Activated CD4-positive, alpha-beta T cell treated with anti-CD3 and anti-CD28 coated beads for 36 hours (primary cell): ENCODE measurements around the gene TMUB1. TPM values are rescaled to one million over a fixed set of nuclear protein-coding genes. Genes with fewer than 3 reads are reported as not detected.

Source experiments
- ATAC-seq: fragments of 200-7000 bp; cut with Tn5 transposase; one replicate; pipeline ENCODE4 v1.10.0; 2021; ENCODE audit warnings: mild to moderate bottlenecking, moderate library complexity
- CTCF ChIA-PET: fragments of 350-600 bp; sonication (Branson Sonifier 250); formaldehyde crosslinking; loops from one replicate; lab custom pipeline; 2021; ENCODE audit warnings: antibody characterized with exemption; lab: Charles Lee
- POLR2A ChIA-PET: fragments of 350-600 bp; sonication (Branson Sonifier 250); formaldehyde crosslinking; loops from one replicate; lab custom pipeline; 2021; ENCODE audit warnings: antibody characterized with exemption, inconsistent platforms; lab: Charles Lee
- DNase-seq: peaks from one replicate; pipeline ENCODE4 v3.0.0-alpha.2; 2020
- H3K27ac Mint-ChIP-seq: one replicate; pipeline ENCODE4 v1.8.0; 2021; ENCODE audit warnings: mixed read lengths
- H3K27me3 Mint-ChIP-seq: one replicate; pipeline ENCODE4 v1.8.0; 2021; ENCODE audit warnings: mixed read lengths
- H3K36me3 Mint-ChIP-seq: one replicate; pipeline ENCODE4 v1.8.0; 2021; ENCODE audit warnings: low read depth, mixed read lengths
- H3K4me1 Mint-ChIP-seq: one replicate; pipeline ENCODE4 v1.8.0; 2021; ENCODE audit warnings: mixed read lengths
- H3K4me3 Mint-ChIP-seq: one replicate; pipeline ENCODE4 v1.8.0; 2021; ENCODE audit warnings: mild to moderate bottlenecking, moderate library complexity, mixed read lengths
- H3K9me3 Mint-ChIP-seq: one replicate; pipeline ENCODE4 v1.8.0; 2021; ENCODE audit warnings: low read depth, mixed read lengths
- intact Hi-C, 2 experiments: fragments of 100-400 bp; cut with DNase I in 1 of 2; cut with micrococcal nuclease in 1 of 2; formaldehyde crosslinking; loops; one replicate each; pipeline versions ENCODE4 v1.14.2 to v1.15.1; 2022 to 2024; cut with DNase I, micrococcal nuclease
- total RNA-seq, 2 experiments: library from RNA; stranded (reverse); gene quantifications; one replicate each; pipeline ENCODE4 v1.2.3, GENCODE V29; 2021

TMUB1 gene
- total RNA-seq, 2 experiments from 2014 or later = 54.0 to 67.7 TPM

DNA sequence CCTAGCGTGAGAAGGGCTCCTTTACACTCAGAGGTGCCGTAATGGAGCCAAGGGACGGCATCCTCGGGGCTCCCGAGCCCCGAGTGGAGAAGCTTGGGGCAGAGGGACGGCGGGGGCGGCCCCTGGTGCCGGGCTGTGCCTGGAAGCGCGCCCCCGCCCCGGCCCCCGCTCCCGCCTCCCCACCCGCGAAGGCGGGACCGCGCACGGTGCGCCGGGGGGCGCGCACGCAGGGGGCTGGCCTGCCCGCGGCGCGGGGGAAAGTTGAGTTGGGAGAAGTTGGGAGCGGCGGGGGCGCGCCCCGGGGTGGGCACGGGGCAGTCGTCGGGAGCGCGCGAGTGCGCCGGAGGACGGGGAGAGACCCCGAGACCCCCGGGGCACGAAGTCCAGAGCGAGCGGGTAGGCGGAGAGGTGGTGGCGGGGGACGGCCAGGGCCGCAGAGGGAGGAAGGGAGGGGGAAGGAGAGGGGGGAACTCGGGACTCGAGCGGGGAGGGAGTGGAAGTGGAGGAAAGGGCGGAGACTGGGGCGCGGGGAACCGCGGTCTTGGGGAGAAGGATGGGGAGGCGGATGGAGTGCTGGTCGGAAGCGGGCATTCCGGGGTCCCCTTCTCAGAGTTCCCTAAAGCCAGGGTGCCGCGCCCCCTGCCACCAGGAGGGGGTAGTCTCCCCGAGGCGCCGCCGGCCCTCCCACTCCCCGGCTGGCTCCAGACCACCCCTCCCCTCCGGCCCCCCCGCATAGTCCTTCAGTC is 23.8 kb downstream of the TMUB1 start, which contains the start of gene SLC4A2:
Gene SLC4A2, plus strand, starts transcription at position 223 of the 746 bp plus-strand sequence. CDS start 2,399 bp downstream, outside the sequence.
- Mint-ChIP-seq H3K4me1 (peaks cover 28% of the 10 kb centered on the region), H3K27ac (peak within 1 kb of the TSS; percentile 94), H3K36me3 (peaks cover 5% of the 10 kb centered on the region), H3K9me3 (no peaks in the 10 kb centered on the region), H3K27me3 (no peaks in the 10 kb centered on the region), H3K4me3 (peak within 1 kb of the TSS; percentile 81)
- intact Hi-C loops = loop anchor here (2.0 to 5.0 kb wide), 5 partner anchors 41 to 1932 kb away; partner anchors contain the start of genes ZNF425 (in 1 of the 2), ZNF775 (in 1 of the 2) and ZNF862 (in 1 of the 2)
- DNase-seq (peak; percentile 79), ATAC-seq (peak; percentile 7)
- ChIA-PET CTCF (interaction anchor here (0.6 to 1.0 kb wide), 6 partner anchors 8 to 185 kb away, joined by 3 to 5 read pairs (median 4); no protein-coding TSS in a partner anchor), POLR2A (interaction anchor here (0.6 kb wide), 1 partner anchor 293 kb away, joined by 4 read pairs; no protein-coding TSS in a partner anchor)

DNA sequence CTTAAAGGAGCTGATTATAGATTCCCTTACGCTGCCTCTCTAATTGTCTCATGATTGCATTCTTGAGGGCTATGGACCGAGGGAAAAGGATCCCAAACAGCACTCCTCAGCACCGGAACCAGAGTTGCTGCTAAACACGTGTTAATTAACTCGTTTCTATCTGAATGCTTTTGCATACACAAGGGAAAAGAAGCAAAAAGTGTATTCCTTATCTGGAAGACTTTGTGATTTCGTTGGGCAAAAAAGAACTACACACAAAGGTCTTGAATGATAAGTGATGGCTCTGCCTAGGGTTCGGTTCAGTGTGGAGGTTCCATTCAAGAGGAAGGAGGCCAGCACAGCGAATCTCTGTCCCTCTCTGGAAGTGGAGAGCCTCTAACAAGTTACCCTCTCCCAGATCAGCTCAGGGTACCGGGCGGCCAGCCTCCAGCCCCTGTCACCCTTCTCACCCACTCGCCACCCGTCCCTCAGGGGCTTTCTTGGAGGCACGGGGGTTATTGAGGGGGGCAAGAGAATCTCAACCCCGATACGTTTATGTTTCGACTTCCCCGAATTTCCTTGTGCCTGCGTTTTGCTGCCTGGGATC is 24.4 kb downstream of the TMUB1 start:
- DNase-seq (peak; percentile 47), ATAC-seq (no peak)
- H3K9me3 Mint-ChIP-seq = no peaks in the 10 kb centered on the region
- CTCF ChIA-PET = interaction anchor here (0.6 to 1.0 kb wide), 4 partner anchors 22 to 159 kb away, joined by 3 to 4 read pairs (median 3); partner anchors contain the start of genes ABCB8 and FASTK
- peak overlapping the region; percentile 94 for H3K27ac Mint-ChIP-seq
- peaks cover 5% of the 10 kb centered on the region for H3K36me3 Mint-ChIP-seq
- H3K4me3 Mint-ChIP-seq = peak overlapping the region; percentile 81
- peaks cover 28% of the 10 kb centered on the region for H3K4me1 Mint-ChIP-seq
- H3K27me3 Mint-ChIP-seq = no peaks in the 10 kb centered on the region
- POLR2A ChIA-PET = interaction anchor here (0.8 kb wide), 1 partner anchor 22 kb away, joined by 3 read pairs; the partner anchor contains the start of gene FASTK
- intact Hi-C loops = loop anchor here (1.0 to 5.0 kb wide), 13 partner anchors 20 to 1932 kb away; partner anchors contain the start of genes ABCB8 (in 2 of the 2), FASTK (in 2 of the 2), ABCF2 (in 1 of the 2) and ACTR3C (in 1 of the 2)

DNA sequence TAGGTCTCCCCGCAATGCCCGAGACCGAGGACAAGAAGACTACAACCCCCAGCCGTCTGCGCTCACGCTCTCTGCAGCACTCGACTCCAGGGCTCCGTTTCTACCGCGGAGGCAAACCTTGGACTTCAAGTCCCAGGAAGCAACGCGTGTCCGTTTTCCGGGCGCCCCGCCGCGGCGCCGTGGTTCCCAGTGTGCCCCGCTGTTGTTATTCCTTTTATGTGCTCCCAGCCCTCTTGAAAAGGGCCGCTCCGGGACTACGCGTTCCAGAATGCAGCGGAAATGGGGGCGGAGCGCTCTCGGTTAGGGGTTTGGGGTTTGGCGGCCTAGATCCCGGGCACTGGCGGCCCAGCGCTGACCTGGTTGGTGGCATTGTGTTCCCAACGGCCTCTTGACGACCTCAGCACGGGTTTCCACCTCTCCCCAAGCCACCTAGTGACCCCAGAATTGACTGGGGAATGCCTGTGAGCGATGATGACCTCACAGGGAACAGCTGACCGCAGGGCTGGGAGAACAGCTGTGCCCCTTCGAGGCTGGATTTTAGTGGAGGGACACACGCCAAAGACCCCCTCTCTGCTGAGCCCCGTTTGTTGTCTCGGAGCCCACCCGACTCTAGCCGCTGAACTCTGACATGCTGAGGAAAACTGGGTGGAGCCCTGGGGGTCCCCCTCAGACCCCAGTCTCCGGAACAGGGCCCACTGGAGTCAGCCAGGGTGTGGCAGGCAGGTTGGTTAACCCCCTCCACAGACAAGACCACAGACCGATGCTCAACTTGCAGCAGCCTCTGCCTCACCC is 25.1 kb downstream of the TMUB1 start:
- H3K27me3 Mint-ChIP-seq = no peaks in the 10 kb centered on the region
- H3K4me3 Mint-ChIP-seq = peak overlapping the region; percentile 81
- H3K36me3 Mint-ChIP-seq = peaks cover under 1% of the 10 kb centered on the region
- DNase-seq (peak; percentile 98), ATAC-seq (peak; percentile 96)
- intact Hi-C loops = loop anchor here (1.0 to 5.0 kb wide), 13 partner anchors 19 to 1931 kb away; partner anchors contain the start of genes ABCB8 (in 2 of the 2), FASTK (in 2 of the 2), ABCF2 (in 1 of the 2) and ACTR3C (in 1 of the 2)
- H3K9me3 Mint-ChIP-seq = no peaks in the 10 kb centered on the region
- ChIA-PET CTCF (interaction anchor here (0.6 to 1.0 kb wide), 4 partner anchors 22 to 158 kb away, joined by 3 to 4 read pairs (median 3); partner anchors contain the start of genes ABCB8 and FASTK), POLR2A (interaction anchor here (0.8 kb wide), 1 partner anchor 22 kb away, joined by 3 read pairs; the partner anchor contains the start of gene FASTK)
- peaks cover 28% of the 10 kb centered on the region for H3K4me1 Mint-ChIP-seq
- H3K27ac Mint-ChIP-seq = peak overlapping the region; percentile 94

DNA sequence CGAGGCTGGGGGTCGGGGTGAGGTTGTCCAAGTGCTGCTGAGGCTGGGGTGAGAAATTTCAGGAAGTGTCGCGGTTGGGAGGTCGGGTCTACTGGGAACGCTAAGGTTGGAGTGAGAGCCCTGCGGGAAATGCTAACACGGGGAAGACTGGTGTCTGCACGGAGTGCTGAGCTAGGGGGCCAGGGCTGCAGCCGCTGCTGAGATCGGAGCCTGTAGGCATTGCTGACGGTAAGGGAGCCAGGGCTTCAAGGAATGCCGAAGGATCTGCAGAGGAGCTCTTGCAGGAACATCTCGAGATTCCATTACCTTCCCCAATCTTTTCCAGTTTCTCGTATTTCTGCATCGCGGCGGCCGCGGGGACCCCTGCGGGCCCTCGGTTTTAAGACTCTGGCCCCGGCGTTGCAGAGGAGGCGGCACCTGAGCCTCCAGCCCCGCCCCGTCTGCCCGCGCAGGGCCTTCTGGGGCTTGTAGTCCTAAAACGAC is 25.7 kb downstream of the TMUB1 start, which contains the start of gene CDK5:
Gene CDK5, minus strand, starts transcription at position 392 of the 483 bp plus-strand sequence. Its CDS starts 49 bp downstream, at position 343.
- ChIA-PET POLR2A (no interaction called here), CTCF (no interaction called here)
- peaks cover 31% of the 10 kb centered on the region for H3K4me1 Mint-ChIP-seq
- H3K36me3 Mint-ChIP-seq = peaks cover under 1% of the 10 kb centered on the region
- H3K27ac Mint-ChIP-seq = peak within 1 kb of the TSS; percentile 94
- intact Hi-C loops = loop anchor here (5.0 kb wide), 3 partner anchors 45 to 1930 kb away; partner anchors contain the start of genes ZNF425 (in 1 of the 2) and ZNF775 (in 1 of the 2)
- no peak for DNase-seq
- H3K4me3 Mint-ChIP-seq = peak within 1 kb of the TSS; percentile 81
- no peaks in the 10 kb centered on the region for H3K9me3 Mint-ChIP-seq
- ATAC-seq = peak; percentile 3
- H3K27me3 Mint-ChIP-seq = no peaks in the 10 kb centered on the region

DNA sequence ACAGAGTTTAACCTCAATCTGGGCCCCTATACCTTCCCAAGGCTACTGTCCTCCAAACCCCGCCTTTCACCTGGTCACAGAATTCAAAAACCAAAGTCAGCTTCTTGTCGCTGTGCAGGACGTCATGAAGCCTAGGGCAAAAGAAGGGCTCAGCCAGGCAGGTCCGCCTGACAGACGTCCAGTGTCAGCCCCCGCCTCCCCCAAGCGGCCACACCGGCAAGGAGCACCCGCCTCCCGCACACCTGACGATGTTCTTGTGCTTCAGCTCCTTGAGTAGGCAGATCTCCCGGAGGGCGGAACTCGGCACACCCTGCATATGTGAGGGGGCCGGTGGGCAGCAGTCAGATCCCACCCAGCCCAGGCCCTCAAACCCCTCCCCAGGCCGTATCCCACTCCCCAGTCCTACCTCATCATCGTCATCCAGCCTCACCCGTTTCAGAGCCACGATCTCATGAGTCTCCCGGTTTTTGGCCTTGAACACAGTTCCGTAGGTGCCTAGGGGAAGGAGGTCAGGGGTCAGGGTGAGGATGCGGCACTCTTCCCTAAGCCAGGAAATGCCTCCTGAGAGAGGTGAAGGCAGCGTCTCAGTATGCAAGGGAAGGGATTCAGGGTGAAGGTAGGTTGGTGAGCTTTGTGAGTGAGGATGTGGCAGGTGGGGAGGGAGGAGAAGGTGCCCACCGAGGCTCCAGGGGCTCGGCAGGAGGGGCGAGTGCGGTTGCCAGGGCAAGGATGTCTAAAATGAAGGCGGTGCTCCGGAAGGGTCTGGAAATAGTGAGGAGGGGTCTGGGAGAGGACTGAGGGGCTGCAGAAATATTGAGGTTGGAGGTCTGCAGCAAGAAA is 26.4 kb downstream of the TMUB1 start:
- ATAC-seq (no peak), DNase-seq (no peak)
- H3K27me3 Mint-ChIP-seq = no peaks in the 10 kb centered on the region
- peaks cover 2% of the 10 kb centered on the region for H3K36me3 Mint-ChIP-seq
- CTCF ChIA-PET = no interaction called here
- intact Hi-C loops = loop anchor here (5.0 kb wide), 3 partner anchors 45 to 1930 kb away; partner anchors contain the start of genes ZNF425 (in 1 of the 2) and ZNF775 (in 1 of the 2)
- H3K4me3 Mint-ChIP-seq = peak overlapping the region; percentile 81
- no peaks in the 10 kb centered on the region for H3K9me3 Mint-ChIP-seq
- peak overlapping the region; percentile 66 for H3K27ac Mint-ChIP-seq
- peaks cover 33% of the 10 kb centered on the region for H3K4me1 Mint-ChIP-seq
- POLR2A ChIA-PET = no interaction called here

DNA sequence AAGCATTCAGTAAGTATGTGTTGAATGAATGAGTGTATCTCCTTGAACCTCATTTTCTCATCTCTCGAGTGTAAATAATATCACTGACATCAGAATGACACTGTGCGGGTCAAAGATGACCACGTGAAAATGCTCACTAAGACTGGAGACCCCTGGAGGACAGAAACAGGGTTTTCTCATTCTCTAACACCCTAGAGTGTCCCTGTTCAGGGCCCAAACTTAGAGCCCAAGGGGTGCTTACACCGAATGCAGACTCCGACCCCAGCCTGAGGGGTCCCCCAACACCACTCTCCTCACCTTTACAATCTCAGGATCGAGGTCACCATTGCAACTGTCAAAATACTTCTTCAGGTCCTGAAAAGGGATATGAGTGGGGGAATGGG is 27.0 kb downstream of the TMUB1 start:
- peaks cover 2% of the 10 kb centered on the region for H3K36me3 Mint-ChIP-seq
- H3K9me3 Mint-ChIP-seq = no peaks in the 10 kb centered on the region
- H3K27me3 Mint-ChIP-seq = no peaks in the 10 kb centered on the region
- intact Hi-C loops = loop anchor here (5.0 kb wide), 3 partner anchors 44 to 1929 kb away; partner anchors contain the start of genes ZNF425 (in 1 of the 2) and ZNF775 (in 1 of the 2)
- ATAC-seq (no peak), DNase-seq (no peak)
- POLR2A ChIA-PET = no interaction called here
- H3K4me1 Mint-ChIP-seq = peaks cover 27% of the 10 kb centered on the region
- CTCF ChIA-PET = no interaction called here
- H3K27ac Mint-ChIP-seq = no peak overlapping the region
- H3K4me3 Mint-ChIP-seq = peak overlapping the region; percentile 81

DNA sequence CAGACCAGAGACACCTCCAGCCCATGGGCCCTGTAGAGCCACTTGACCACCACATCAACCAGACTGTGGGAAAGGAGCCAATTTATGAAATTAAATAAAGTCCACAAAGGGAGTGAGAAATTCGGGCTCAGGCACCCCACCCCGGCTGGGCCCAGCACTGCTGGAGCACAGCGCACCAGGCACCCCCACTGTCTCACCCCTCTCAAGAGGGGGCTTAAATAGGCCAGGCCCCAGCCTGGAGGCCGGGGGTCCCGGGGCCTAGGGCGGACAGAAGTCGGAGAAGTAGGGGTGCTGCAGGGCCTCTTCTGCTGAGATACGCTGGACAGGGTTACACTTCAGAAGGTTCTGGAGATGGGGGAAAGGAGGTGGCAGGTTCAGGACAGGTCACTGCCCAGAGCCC is 29.5 kb downstream of the TMUB1 start:
- H3K27ac Mint-ChIP-seq = no peak overlapping the region
- ATAC-seq = no peak
- no peak overlapping the region for H3K4me3 Mint-ChIP-seq
- ChIA-PET POLR2A (no interaction called here), CTCF (no interaction called here)
- intact Hi-C loops = no loop called here
- H3K9me3 Mint-ChIP-seq = no peaks in the 10 kb centered on the region
- DNase-seq = no peak
- peaks cover 16% of the 10 kb centered on the region for H3K4me1 Mint-ChIP-seq
- no peaks in the 10 kb centered on the region for H3K27me3 Mint-ChIP-seq
- H3K36me3 Mint-ChIP-seq = peaks cover 2% of the 10 kb centered on the region

DNA sequence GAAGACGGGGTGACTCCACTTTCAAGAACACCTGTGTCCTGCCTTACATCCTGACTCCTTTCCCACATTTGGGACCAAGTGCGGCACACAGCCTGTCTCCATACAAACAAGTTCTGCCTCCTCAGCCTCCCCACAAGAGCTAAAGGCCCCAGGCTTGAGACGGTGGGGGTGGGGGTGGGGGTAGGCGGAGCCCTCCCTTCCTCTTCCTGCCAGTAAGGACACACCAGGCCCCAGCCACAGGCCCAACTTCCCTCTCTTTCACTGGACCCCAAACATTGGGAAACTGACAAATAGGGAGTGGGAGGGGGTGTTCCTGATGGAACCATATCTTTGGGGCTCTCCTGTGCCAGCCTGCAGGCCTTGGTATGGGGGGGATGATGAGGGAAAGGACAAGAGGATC is 30.2 kb downstream of the TMUB1 start:
- ATAC-seq (no peak), DNase-seq (no peak)
- no peak overlapping the region for H3K4me3 Mint-ChIP-seq
- no peaks in the 10 kb centered on the region for H3K27me3 Mint-ChIP-seq
- ChIA-PET POLR2A (no interaction called here), CTCF (interaction anchor here (0.6 kb wide), 2 partner anchors 16 kb away, joined by 3 read pairs; no protein-coding TSS in a partner anchor)
- intact Hi-C loops = no loop called here
- peaks cover 2% of the 10 kb centered on the region for H3K36me3 Mint-ChIP-seq
- H3K4me1 Mint-ChIP-seq = peaks cover 13% of the 10 kb centered on the region
- no peak overlapping the region for H3K27ac Mint-ChIP-seq
- no peaks in the 10 kb centered on the region for H3K9me3 Mint-ChIP-seq

DNA sequence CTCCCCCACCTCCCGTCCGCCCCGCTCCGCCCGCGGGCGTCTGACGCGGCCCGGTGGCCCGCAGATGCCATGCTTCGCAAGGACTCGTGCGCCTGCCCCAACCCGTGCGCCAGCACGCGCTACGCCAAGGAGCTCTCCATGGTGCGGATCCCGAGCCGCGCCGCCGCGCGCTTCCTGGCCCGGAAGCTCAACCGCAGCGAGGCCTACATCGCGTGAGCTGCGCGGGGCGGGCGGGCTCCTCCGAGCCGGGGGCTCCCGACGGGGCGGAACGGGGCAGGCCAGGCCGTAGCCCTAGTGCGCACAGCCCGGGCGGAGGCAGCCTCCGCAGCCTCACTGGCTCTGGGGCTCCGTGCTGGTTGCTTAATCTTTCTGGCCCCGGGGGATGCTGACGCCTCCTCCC is 32.2 kb downstream of the TMUB1 start:
- H3K36me3 Mint-ChIP-seq = peaks cover 2% of the 10 kb centered on the region
- intact Hi-C loops = no loop called here
- H3K4me3 Mint-ChIP-seq = no peak overlapping the region
- CTCF ChIA-PET = interaction anchor here (0.6 to 0.9 kb wide), 3 partner anchors 9 to 38 kb away, joined by 3 to 4 read pairs (median 3); no protein-coding TSS in a partner anchor
- POLR2A ChIA-PET = no interaction called here
- no peaks in the 10 kb centered on the region for H3K9me3 Mint-ChIP-seq
- peaks cover 5% of the 10 kb centered on the region for H3K4me1 Mint-ChIP-seq
- peak; percentile 76 for DNase-seq
- ATAC-seq = peak; percentile 72
- no peaks in the 10 kb centered on the region for H3K27me3 Mint-ChIP-seq
- H3K27ac Mint-ChIP-seq = no peak overlapping the region
